HG03280 (cell line): ENCODE results near the gene NRDC.
"Not testable (repeated sequence)": the region's sequence is repeated elsewhere in the genome, so short reads cannot be mapped to it uniquely, and the experiment has no call there.

Source experiments
- ATAC-seq: cut with Tn5 transposase; IDR thresholded peaks from one replicate; pipeline ENCODE4 v1.9.1; 2021; ENCODE audit warnings: mild to moderate bottlenecking, moderate library complexity; ENCODE audit not compliant: unreplicated experiment

Gene NRDC

DNA sequence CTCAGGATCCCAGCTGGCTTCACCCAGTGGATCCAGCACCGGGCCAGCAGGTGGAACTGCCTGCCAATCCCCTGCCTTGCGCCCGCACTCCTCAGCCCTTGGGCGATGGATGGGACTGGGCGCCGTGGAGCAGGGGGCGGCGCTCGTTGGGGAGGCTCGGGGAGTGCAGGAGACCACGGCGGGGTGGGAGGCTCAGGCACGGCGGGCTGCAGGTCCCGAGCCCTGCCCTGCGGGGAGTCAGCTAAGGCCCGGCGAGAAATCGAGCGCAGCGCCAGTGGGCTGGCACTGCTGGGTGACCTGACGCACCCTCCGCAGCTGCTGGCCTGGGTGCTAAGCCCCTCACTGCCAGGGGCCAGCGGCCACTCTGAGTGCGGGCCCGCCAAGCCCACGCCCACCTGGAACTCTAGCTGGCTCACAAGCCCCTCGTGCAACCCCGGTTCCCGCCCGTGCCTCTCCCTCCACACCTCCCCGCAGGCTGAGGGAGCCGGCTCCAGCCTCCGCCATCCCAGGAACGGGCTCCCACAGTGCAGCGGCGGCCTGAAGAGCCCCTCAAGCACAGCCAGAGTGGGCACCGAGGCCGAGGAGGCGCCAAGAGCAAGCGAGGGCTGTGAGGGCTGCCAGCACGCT lies 31.1 kb downstream of the NRDC start:
- no peak for ATAC-seq

DNA sequence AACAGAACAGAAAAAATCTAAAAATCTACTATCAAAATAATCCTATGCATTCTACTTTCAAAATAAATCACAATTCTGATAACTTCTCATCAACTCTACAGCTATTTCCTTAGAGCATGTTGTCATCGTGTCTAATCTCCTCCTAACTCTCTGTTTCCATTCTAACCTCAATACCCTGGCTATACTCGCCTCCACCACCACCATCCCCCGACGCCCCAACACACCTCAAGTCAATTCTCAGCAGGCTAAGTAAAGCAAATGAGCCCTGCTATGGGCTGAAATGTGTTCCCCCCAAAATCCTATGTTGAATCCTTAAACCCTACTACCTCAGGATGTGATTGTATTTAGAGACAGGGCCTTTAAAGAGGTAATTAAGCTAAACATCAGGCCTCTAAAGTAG lies 34.6 kb downstream of the NRDC start:
- no peak for ATAC-seq

DNA sequence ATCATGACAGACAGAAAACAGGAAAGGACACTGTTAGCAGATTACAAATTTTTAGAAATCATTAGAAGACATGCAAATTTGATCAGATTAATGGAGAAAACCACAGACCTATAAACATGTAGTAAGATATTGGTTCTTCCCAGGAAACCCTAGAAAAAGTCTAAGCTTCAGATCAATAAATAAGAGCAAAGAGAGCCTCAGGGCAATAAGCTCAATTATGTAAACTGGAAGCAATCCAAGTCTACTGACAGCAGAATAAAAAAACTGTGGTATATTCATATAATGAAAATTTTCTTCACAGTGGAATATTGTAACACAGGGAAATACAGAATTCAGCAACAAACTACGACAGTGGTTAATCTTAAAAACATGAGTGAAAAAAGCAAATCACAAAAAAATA lies 36.3 kb downstream of the NRDC start:
- no peak for ATAC-seq

DNA sequence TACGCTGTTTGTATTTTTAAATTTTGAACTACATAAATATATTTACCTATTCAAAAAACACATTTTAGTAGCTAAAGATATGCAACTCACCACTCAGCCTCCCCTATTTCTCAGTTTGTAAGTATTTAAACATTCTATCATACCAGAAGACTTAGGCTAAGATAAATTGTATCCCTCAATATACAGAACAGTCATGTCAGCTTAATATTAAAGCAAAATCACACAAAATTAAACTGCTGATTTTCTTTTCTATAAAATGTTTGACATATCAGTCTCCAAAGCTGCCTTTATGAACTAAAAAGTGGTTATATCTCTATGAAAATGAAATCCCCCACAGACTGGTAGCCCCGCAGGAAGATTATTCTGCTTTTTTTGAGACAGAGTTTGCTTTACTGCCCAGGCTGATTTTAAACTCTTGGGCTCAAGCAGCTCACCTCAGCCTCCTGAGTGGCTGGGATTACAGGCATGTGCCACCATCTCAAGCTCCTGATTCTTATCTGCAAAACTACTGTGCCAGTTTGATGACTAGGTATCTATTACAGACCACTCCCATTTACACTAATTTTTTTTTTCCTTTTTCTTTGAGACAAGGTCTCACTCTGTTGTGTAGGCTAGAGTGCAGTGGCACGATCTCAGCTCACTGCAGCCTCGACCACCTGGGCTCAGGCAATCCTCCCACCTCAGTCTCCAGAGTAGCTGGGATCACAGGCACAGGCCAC lies 37.6 kb downstream of the NRDC start:
- ATAC-seq: no peak

DNA sequence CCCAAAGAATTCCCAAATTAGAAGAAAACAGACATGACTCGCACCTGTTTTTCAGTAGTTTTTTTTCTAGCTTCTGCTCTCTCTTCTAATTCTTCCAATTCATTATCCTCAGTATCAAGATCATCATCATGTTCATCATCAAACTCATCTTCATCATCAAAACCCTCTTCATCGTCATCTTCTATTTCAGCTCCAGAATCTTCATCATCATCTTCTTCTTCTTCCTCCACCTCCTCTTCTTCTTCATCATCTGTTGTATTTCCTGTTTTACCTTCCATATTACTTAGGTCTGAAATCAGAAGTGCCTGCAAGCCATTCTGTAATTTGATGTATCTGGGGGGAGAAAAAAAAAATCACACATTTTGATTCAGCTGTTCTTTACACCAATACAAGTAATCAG lies 38.3 kb downstream of the NRDC start:
- ATAC-seq: no peak

DNA sequence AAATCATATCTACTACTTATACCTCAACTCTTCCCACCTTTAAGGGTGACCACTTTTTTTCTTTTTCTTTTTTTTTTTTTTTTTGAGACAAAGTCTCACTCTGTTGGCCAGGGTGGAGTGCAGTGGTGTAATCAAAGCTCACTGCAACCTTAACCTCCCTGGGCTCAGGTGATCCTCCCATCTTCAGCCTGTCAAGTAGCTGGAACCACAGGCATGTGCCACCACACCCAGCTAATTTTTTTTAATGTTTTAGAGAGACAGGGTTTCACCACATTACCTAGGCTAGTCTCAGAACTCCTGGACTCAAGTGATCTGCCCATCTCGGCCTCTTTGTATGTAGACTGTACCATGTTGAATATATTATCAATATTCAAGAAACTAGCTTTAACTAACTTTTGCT lies 39.4 kb downstream of the NRDC start:
- ATAC-seq: no peak

DNA sequence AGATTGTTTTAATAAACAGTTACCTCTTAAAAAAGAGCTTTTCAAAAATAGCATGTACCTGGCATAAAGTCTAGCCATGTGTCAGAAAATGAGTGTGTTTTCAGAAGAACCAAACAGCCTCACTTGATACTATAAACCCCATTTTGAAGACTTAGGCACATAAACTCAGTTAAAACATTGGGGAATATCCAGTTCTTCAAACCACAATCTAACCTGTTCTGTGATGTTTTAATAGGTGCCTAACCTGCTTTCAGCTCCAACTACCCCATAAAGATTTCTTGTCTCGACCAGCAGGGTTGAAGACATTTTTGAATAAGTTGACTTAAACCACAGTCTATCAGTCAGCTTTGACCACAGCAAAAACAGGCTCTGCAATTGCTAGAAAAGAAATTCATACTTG lies 41.3 kb downstream of the NRDC start:
- no peak for ATAC-seq

DNA sequence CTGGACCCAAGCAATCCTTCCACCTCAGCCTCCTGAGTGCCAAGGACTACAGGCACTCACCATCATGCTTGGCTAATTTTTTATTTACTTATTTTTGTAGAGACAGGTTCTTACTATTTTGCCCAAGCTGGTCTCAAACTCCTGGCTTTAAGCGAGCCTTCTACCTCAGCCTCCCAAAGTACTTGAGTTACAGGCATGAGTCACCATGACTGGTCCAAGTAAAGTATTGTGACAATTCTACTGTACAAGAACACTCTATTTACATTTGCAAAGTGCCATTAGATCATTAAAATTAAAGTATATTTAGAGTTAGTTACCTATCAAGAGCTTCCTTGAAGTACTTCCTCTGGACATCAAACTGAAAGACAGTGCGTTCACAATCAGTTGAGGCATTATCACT lies 44.8 kb downstream of the NRDC start:
- no peak for ATAC-seq

DNA sequence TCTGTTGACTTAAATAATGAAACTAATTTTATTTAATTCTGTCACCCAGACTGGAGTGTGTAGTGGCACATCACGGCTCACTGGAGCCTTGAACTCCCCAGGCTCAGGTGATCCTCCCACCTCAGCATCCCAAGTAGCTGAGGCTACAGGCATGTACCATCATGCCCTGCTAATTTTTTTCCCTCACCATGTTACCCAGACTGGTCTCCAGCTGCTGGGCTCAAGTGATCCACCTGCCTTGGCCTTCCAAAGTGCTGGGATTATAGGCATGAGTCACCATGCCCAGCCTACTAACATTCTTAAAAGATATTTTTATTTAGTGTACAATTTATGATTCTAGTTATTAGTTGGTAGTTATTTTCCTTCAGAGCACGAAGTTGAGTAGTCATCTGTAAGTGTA lies 49.5 kb downstream of the NRDC start:
- ATAC-seq: no peak

DNA sequence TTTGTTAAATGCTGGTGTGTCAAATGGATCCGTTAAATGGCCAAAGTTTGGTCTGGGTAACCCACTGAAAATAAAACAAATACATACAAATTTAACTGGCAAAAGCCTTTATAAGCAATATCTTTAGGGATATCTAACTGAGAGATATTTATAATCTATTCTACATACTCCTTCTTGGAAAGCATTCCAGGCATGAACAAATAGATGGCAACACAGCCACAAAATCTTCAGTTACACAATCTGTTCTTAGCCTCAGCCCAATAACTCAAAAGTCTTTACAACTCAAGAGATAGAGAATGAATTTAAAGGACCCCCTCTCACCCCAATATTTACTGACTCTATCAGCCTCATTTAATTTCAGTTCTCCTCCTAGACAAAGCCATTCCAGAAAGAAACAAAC lies 58.7 kb downstream of the NRDC start:
- ATAC-seq: no peak

DNA sequence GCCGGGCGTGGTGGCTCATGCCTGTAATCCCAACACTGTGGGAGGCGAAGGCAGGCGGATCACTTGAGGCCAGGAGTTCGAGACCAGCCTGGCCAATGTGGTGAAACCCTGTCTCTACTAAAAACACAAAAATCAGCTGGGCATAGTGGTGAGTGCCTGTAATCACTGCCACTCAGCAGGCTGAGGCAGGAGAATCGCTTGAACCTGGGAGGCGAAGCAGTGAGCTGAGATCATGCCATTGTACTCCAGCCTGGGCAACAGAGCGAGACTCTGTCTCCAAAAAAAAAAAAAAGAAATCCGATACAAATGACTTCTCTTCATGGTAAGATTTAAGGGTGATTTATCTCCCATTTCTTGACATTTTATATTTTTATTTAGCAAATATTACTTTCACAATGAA lies 59.5 kb downstream of the NRDC start:
- ATAC-seq: not testable (repeated sequence)

DNA sequence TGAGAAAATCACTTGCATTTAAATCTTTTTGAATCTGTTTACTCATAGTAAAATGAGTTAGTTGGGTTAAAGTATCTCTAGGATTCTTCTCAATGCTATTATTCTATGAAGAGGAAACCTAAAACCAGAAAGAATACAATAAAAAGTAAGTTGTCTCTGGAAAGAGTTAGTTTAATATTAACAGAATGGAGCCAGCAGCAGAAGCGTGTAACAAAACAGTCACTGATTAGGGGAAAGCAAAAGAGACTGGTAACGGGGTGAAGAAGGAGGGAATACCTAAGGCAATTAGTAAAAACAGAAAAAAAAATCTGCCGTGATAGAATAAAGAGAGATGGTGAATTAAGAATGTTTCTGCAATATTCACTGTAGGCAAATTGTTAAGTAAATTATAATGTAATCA lies 60.0 kb downstream of the NRDC start:
- no peak for ATAC-seq

DNA sequence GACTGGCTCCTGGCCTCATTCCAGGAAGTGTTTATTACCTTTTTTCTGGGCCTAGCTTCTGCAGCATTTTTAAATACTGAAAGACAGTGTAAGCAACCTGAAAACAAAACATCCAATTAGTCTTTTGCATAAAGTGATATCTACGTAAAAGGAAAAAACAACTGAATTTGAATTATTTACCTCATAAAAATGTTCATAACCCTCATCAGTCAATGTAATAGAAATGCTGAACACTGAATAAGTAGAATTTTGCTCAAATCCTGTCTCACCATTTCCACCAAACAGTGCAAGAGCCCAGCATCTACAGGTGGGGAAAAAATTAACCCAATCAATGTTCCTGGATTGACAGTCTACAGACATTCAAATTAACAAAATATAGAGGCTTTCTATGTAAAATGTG lies 64.0 kb downstream of the NRDC start:
- no peak for ATAC-seq

DNA sequence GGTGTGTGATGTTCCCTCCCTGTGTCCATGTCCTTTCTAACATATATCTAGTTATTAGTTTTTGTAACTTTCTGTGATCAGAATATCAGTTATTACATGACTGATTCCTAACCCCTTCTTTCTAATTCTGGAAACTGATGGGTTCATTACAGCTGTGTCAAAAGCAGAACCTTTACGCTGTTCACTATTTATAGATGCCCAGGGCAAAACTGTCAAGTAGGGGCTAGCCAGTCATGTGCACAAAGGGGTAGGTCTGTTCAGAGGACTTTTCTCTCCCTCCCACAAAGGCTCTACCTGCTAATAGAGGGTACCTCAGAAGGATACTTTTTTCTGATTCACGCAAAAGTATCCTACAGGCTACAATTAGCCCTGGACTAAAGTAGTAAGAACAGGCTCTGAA lies 79.2 kb downstream of the NRDC start:
- ATAC-seq: no peak

DNA sequence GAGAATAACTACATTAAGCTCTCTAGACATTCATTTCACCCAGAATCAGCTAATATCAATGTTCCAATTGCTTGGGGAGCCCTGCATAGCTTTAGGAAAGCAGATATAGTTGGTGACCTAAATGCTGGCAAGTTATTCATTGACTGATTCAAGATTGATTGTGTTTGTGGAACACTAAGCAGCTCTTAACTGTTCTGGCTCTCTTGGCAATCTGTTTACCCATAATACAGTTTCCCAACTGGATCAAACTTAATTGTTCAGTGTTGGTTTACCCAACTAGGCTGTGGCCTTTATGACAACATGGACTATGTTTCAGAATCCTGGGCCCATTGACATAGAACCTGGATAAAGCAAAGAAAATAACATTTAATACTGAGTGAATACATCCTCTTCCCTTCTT lies 83.7 kb downstream of the NRDC start:
- ATAC-seq: no peak

DNA sequence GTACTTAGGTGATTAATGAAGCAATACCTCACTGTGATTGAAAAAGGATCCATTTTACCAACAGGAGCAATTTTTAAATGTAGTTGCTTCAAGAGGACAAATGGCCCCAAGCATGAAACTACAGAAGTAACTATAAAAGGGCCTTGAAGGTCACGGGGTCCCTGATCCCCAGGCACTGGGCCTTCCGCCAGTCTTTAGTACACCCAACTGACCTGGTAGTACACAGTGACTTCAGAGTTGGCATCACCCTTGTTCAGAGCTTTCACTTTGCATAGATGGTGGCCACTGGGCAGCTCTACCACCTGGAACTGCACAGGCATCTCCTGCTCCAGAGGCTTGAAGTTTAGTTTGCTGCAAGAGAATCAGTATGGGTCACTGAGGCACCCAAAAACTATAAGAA lies 84.3 kb downstream of the NRDC start:
- ATAC-seq: no peak

DNA sequence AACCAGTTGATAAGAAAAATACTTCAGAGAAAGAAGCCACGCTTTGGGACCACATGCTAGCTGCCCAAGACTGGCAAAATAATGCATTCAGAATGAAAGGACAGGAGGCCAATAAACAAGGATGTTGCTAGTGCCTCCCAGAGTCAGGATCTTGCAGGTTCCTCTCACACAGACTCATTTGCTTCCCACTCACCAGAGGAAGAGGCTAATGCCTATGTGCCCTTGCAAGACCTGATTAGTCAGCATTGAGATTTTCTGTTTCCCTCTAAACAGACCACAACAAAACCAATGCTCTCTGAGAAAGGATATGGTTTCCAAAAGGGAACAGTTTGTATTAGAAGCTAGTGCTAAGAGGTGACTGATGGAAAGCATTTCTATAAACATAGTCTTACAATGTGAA lies 85.7 kb downstream of the NRDC start:
- no peak for ATAC-seq

DNA sequence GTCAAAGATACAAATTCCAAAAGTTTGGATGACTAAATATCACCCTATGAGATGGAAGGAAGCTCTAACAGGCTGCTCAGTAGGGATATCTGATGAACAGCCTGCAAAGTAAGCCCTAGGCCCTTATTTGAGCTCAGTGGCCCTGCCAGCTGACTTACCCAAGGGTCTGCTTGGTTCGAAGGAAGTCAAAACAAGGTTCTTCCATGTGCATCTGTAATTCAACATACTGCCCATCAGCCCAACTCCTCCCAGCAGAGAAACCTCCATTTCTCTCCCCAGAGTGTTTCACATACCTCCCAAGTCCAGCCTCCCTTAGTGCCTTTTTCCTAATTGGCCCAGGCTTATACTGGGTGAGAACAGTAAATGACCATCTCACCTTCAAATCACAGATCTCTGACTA lies 86.6 kb downstream of the NRDC start:
- ATAC-seq: no peak

DNA sequence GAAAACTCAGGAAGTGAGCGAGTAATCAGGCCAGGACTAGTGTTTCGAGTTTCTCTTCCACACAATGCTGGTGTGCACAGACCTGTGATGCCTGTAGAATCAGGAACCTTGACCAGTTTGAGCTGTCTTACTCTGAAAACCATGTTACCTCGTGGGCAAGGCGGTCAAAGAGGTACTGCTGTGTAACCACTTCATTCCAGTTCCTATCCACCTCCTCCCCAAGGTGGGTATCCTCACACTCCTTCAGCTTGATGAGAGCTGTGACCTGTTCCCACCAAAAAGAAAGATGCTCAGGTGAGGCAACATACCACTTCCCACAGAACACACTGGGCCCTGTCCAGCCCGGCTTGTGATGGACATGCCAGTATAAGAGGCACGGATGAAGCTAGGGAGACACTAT lies 88.1 kb downstream of the NRDC start:
- ATAC-seq: no peak

DNA sequence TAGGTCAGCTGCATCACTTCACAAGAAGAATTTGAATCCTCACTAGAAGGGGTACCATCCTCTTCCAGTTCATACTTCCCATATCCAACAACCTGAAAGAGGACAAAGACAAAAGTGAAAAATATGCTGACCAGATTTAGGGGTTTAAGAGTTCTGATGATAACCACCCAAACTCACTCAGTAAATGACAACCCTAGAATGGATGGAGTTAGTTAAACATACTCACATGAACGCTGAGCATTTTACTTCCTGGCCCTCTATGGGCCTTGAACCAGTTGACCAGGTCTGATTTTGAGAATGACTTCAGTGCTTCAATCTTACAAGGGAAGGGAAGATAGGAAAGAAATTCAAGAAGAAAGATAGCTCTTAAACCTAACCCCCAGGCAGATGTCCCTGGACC lies 89.2 kb downstream of the NRDC start:
- no peak for ATAC-seq

DNA sequence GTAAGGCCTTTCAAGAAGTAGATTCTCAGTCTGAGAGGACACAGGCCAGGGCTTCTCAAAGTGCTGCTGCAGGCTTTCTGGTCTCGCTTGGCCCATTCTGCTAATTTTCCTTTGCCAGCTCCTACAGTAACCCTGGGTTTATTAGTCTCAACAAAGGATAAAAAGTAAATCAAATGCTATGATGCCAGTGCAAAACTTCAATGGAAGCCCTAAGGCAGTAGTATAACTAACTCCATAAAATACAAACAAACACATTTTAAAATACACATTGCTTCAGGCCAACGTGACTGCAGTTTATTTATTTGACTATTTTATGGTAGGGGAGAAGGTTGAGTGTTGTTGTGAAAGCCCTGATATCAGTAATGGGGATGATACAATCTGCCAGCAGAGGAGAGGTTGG lies 89.6 kb downstream of the NRDC start:
- no peak for ATAC-seq

DNA sequence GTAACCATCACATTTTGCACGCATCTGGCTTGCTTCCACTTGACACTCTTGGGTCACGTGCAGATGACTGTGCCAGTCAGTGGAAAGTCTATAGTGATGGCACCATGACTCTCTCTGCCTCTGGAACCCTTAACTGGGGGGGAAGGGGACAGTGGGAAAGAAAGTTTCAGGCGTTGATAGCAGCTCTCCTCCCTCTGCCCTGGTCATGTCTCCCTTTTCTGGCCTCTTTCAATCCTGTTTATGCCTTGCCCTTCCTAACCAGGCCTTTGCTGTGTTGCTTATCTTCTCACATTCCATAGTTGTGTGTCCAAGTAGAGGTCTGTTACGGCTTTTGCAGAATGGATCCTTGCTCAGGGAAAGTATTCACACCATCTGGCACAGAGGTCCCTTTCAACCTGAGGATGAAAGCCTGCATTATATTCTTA lies 93.5 kb downstream of the NRDC start:
- no peak for ATAC-seq

DNA sequence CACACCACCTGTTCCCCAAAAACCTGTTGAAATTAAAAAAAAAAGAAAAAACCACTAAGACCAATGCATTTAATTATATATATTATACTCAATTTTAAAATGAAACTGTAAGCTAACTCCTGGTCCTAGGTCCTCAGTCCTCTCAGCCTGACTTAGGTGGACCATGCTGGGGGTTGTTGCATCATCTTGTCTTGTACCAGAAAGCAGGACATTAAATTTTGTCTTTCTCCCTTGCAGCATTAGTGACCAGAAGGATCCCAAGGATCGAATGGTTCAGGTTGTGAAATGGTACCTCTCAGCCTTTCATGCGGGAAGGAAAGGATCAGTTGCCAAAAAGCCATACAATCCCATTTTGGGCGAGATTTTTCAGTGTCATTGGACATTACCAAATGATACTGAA lies 97.6 kb downstream of the NRDC start:
- ATAC-seq: no peak
